Lower leg skin (tissue), 3 donors: ENCODE data around the gene SFI1.

Source experiments
- POLR2A ChIP-seq, 2 donors: fragments of 450-650 bp; IDR thresholded peaks; one replicate each; pipeline ENCODE4 v1.6.1; 2016 to 2017; ENCODE audit warnings: antibody characterized with exemption in 2 of 2, mild to moderate bottlenecking in 1 of 2, moderate library complexity in 1 of 2
- TF ChIP-seq, protein P1 (sequence below), 3 donors: fragments of 450-650 bp; IDR thresholded peaks; one replicate each; pipeline ENCODE4 v1.5.1; 2016; ENCODE audit warnings: antibody characterized with exemption in 3 of 3, mild to moderate bottlenecking in 3 of 3, moderate library complexity in 2 of 3

DNA sequence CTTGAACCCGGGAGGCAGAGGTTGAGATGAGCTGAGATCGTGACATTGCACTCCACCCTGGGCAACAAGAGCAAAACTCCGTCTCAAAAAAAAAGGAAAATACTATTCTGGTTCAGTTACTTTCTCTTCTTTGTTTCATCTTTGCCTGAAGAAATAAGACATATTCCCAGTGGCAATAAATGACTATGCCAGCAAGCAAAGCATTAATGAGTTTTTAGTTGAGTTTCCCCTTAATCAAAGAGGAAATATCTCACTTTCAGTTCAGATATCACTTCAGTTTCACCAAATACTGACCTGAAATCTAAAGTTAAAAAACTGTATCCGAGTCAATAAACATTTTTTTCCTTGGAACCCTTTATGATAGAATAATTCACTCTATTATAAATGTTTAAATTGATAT, 155.3 kb downstream of the SFI1 start:
- no peak for TF ChIP-seq POLR2A (IDR thresholded peaks at IDR 0.05)
- TF ChIP-seq, protein P1, sequence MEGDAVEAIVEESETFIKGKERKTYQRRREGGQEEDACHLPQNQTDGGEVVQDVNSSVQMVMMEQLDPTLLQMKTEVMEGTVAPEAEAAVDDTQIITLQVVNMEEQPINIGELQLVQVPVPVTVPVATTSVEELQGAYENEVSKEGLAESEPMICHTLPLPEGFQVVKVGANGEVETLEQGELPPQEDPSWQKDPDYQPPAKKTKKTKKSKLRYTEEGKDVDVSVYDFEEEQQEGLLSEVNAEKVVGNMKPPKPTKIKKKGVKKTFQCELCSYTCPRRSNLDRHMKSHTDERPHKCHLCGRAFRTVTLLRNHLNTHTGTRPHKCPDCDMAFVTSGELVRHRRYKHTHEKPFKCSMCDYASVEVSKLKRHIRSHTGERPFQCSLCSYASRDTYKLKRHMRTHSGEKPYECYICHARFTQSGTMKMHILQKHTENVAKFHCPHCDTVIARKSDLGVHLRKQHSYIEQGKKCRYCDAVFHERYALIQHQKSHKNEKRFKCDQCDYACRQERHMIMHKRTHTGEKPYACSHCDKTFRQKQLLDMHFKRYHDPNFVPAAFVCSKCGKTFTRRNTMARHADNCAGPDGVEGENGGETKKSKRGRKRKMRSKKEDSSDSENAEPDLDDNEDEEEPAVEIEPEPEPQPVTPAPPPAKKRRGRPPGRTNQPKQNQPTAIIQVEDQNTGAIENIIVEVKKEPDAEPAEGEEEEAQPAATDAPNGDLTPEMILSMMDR (IDR thresholded peaks at IDR 0.05): no peak
